WTC11 (cell line): Measurements from ENCODE around the gene ARIH2. TPM values are rescaled to one million over a fixed set of nuclear protein-coding genes. Genes with fewer than 3 reads are reported as not detected.
A peak's percentile ranks its signal among the peaks of the same experiment; 100 is the strongest.

Experiments used
- ATAC-seq: fragments of 200-7000 bp; cut with Tn5 transposase; 2 replicates; pipeline ENCODE4 v1.10.0; 2021; ENCODE audit warnings: mild to moderate bottlenecking, moderate library complexity
- CTCF ChIA-PET: fragments of 300-600 bp; sonication (Branson Sonifier 250); formaldehyde crosslinking; loops from one replicate; lab custom pipeline; 2021; ENCODE audit warnings: antibody characterized with exemption; lab: Charles Lee
- POLR2A ChIA-PET: fragments of 350-600 bp; sonication (Branson Sonifier 250); formaldehyde crosslinking; loops from one replicate; lab custom pipeline; 2021; ENCODE audit warnings: antibody characterized with exemption; lab: Charles Lee
- DNase-seq: peaks from one replicate; pipeline ENCODE4 v3.0.0; 2021; ENCODE audit warnings: low spot score
- H3K27ac Mint-ChIP-seq: 2 replicates; pipeline ENCODE4 v1.8.0; 2021; ENCODE audit warnings: mixed read lengths
- H3K27me3 Mint-ChIP-seq: 2 replicates; pipeline ENCODE4 v1.8.0; 2021; ENCODE audit warnings: low read depth, mild to moderate bottlenecking, moderate library complexity, mixed read lengths
- H3K36me3 Mint-ChIP-seq: 2 replicates; pipeline ENCODE4 v1.8.0; 2021; ENCODE audit warnings: mixed read lengths
- H3K4me1 Mint-ChIP-seq: 2 replicates; pipeline ENCODE4 v1.8.0; 2022; ENCODE audit warnings: mixed read lengths
- H3K4me3 Mint-ChIP-seq: 2 replicates; pipeline ENCODE4 v1.8.0; 2021; ENCODE audit warnings: mild to moderate bottlenecking, moderate library complexity, mixed read lengths
- H3K9me3 Mint-ChIP-seq: 2 replicates; pipeline ENCODE4 v1.8.0; 2021; ENCODE audit warnings: mixed read lengths
- ATF2 ChIP-seq: sonication (generic); formaldehyde crosslinking; IDR thresholded peaks from 2 replicates; pipeline ENCODE4 v1.8.1; 2022; ENCODE audit warnings: low read depth, missing genetic modification reagents, borderline replicate concordance
- NFE2L1 ChIP-seq: sonication (generic); formaldehyde crosslinking; IDR thresholded peaks from 2 replicates; pipeline ENCODE4 v1.8.1; 2023; ENCODE audit warnings: missing genetic modification reagents
- SOX15 ChIP-seq: fragments of 250-450 bp; sonication (Bioruptor Pico); IDR thresholded peaks from 2 replicates; pipeline ENCODE4 v1.9.0; 2021; ENCODE audit warnings: mild to moderate bottlenecking
- STAT6 ChIP-seq: sonication (generic); formaldehyde crosslinking; conservative IDR thresholded peaks from 2 replicates; pipeline ENCODE4 v1.8.1; 2023; ENCODE audit warnings: mild to moderate bottlenecking, low read depth, missing genetic modification reagents, moderate library complexity
- TCF7 ChIP-seq: sonication (generic); formaldehyde crosslinking; IDR thresholded peaks from 2 replicates; pipeline ENCODE4 v1.8.0; 2022; ENCODE audit warnings: mild to moderate bottlenecking, low read depth, missing genetic modification reagents, moderate library complexity
- USF2 ChIP-seq: sonication (generic); formaldehyde crosslinking; IDR thresholded peaks from 2 replicates; pipeline ENCODE4 v1.8.1; 2023; ENCODE audit warnings: mild to moderate bottlenecking, missing genetic modification reagents, moderate library complexity
- ZNF121 ChIP-seq: sonication (generic); formaldehyde crosslinking; IDR thresholded peaks from 2 replicates; pipeline ENCODE4 v1.8.0; 2023; ENCODE audit warnings: missing genetic modification reagents
- ZNF396 ChIP-seq: fragments of 250-450 bp; sonication (Bioruptor Pico); IDR thresholded peaks from 2 replicates; pipeline ENCODE4 v1.8.0; 2021; ENCODE audit warnings: mild to moderate bottlenecking, moderate library complexity, borderline replicate concordance
- ZNF416 ChIP-seq: fragments of 250-450 bp; sonication (Bioruptor Pico); IDR thresholded peaks from 2 replicates; pipeline ENCODE4 v1.9.0; 2021; ENCODE audit warnings: mild to moderate bottlenecking, inconsistent platforms
- ZNF423 ChIP-seq: fragments of 250-450 bp; sonication (Bioruptor Pico); IDR thresholded peaks from 2 replicates; pipeline ENCODE4 v2.1.2; 2022; ENCODE audit warnings: mild to moderate bottlenecking, moderate library complexity
- ZNF425 ChIP-seq: fragments of 250-450 bp; sonication (Bioruptor Pico); conservative IDR thresholded peaks from 2 replicates; pipeline ENCODE4 v1.9.0; 2021; ENCODE audit warnings: mild to moderate bottlenecking
- total RNA-seq: library from RNA; stranded (reverse); gene quantifications from 3 replicates; pipeline ENCODE4 v1.2.3, GENCODE V29; 2021
- TF ChIP-seq, protein P1 (sequence below): sonication (generic); formaldehyde crosslinking; IDR thresholded peaks from 2 replicates; pipeline ENCODE4 v1.8.1; 2023; ENCODE audit warnings: mild to moderate bottlenecking, missing genetic modification reagents, borderline replicate concordance
- TF ChIP-seq, protein P2 (sequence below): fragments of 250-450 bp; sonication (Bioruptor Pico); IDR thresholded peaks from 2 replicates; pipeline ENCODE4 v1.9.0; 2021; ENCODE audit warnings: mild to moderate bottlenecking

The ARIH2 gene
- total RNA-seq, 1 experiment from 2014 or later = 134 TPM

- TF ChIP-seq, protein P1, sequence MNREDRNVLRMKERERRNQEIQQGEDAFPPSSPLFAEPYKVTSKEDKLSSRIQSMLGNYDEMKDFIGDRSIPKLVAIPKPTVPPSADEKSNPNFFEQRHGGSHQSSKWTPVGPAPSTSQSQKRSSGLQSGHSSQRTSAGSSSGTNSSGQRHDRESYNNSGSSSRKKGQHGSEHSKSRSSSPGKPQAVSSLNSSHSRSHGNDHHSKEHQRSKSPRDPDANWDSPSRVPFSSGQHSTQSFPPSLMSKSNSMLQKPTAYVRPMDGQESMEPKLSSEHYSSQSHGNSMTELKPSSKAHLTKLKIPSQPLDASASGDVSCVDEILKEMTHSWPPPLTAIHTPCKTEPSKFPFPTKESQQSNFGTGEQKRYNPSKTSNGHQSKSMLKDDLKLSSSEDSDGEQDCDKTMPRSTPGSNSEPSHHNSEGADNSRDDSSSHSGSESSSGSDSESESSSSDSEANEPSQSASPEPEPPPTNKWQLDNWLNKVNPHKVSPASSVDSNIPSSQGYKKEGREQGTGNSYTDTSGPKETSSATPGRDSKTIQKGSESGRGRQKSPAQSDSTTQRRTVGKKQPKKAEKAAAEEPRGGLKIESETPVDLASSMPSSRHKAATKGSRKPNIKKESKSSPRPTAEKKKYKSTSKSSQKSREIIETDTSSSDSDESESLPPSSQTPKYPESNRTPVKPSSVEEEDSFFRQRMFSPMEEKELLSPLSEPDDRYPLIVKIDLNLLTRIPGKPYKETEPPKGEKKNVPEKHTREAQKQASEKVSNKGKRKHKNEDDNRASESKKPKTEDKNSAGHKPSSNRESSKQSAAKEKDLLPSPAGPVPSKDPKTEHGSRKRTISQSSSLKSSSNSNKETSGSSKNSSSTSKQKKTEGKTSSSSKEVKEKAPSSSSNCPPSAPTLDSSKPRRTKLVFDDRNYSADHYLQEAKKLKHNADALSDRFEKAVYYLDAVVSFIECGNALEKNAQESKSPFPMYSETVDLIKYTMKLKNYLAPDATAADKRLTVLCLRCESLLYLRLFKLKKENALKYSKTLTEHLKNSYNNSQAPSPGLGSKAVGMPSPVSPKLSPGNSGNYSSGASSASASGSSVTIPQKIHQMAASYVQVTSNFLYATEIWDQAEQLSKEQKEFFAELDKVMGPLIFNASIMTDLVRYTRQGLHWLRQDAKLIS (CRISPR knock-in tag) = no peak
- TF ChIP-seq ZNF396 (no peak), USF2 (CRISPR knock-in tag) (no peak), ZNF416 (CRISPR knock-in tag) (no peak), NFE2L1 (CRISPR knock-in tag) (no peak), ZNF121 (CRISPR knock-in tag) (no peak)
- peak overlapping the region; percentile 21; the same call in 1 of the 2 replicates for H3K27ac Mint-ChIP-seq
- ChIA-PET CTCF (no interaction called here), POLR2A (no interaction called here)
- no peak for DNase-seq
- peaks cover 53% of the 10 kb centered on the region for H3K36me3 Mint-ChIP-seq
- ATAC-seq = no peak
- no peaks in the 10 kb centered on the region for H3K4me1 Mint-ChIP-seq
- H3K27me3 Mint-ChIP-seq = no peaks in the 10 kb centered on the region
- no peak overlapping the region for H3K4me3 Mint-ChIP-seq
- no peaks in the 10 kb centered on the region for H3K9me3 Mint-ChIP-seq
Observed at GRCh38 chr3:48935530-48935929, 16.9 kb downstream of the ARIH2 start.

DNA sequence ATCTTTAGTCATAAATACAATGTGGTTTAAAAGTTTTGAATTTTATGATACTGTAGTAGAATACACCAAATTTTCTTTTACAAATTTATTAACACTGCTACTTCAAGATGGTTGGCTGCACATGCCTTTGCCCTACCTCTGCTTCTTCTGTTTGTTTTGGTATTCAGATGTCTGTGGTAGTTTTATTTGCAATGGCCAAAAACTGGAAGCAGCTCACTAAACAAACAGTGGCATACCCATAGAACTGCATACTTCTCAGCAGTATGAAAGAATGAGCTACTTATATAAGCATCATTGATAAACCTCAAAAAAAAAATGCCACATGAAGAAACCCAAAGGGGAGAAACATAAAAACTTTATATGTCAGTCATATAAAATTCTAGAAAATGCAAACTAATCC lies 19.5 kb downstream of the ARIH2 start:
- ChIA-PET POLR2A (interaction anchor here (0.9 kb wide), 1 partner anchor 252 kb away, joined by 4 read pairs; no protein-coding TSS in a partner anchor), CTCF (interaction anchor here (2.0 kb wide), 1 partner anchor 198 kb away, joined by 5 read pairs; no protein-coding TSS in a partner anchor)
- no peak for ATAC-seq

More for the DNA sequence above, 19.5 kb downstream of the ARIH2 start:
- no peak overlapping the region for H3K27ac Mint-ChIP-seq
- no peaks in the 10 kb centered on the region for H3K27me3 Mint-ChIP-seq
- H3K4me1 Mint-ChIP-seq = no peaks in the 10 kb centered on the region
- TF ChIP-seq STAT6 (CRISPR knock-in tag) (no peak), ZNF423 (CRISPR knock-in tag) (no peak), ZNF425 (CRISPR knock-in tag) (no peak), SOX15 (CRISPR knock-in tag) (no peak), TCF7 (no peak), USF2 (CRISPR knock-in tag) (no peak), ATF2 (CRISPR knock-in tag) (no peak)
- TF ChIP-seq, protein P2, sequence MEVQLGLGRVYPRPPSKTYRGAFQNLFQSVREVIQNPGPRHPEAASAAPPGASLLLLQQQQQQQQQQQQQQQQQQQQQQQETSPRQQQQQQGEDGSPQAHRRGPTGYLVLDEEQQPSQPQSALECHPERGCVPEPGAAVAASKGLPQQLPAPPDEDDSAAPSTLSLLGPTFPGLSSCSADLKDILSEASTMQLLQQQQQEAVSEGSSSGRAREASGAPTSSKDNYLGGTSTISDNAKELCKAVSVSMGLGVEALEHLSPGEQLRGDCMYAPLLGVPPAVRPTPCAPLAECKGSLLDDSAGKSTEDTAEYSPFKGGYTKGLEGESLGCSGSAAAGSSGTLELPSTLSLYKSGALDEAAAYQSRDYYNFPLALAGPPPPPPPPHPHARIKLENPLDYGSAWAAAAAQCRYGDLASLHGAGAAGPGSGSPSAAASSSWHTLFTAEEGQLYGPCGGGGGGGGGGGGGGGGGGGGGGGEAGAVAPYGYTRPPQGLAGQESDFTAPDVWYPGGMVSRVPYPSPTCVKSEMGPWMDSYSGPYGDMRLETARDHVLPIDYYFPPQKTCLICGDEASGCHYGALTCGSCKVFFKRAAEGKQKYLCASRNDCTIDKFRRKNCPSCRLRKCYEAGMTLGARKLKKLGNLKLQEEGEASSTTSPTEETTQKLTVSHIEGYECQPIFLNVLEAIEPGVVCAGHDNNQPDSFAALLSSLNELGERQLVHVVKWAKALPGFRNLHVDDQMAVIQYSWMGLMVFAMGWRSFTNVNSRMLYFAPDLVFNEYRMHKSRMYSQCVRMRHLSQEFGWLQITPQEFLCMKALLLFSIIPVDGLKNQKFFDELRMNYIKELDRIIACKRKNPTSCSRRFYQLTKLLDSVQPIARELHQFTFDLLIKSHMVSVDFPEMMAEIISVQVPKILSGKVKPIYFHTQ (CRISPR knock-in tag) = no peak
- H3K4me3 Mint-ChIP-seq = no peak overlapping the region
- peaks cover 41% of the 10 kb centered on the region for H3K36me3 Mint-ChIP-seq
- no peaks in the 10 kb centered on the region for H3K9me3 Mint-ChIP-seq
- no peak for DNase-seq
